ENCODE results near the gene CTNNA1. TPM values are rescaled to one million over a fixed set of nuclear protein-coding genes. Genes with fewer than 3 reads are reported as not detected.
"Not testable (repeated sequence)": the region's sequence is repeated elsewhere in the genome, so short reads cannot be mapped to it uniquely, and the experiment has no call there.

Gene CTNNA1
- total RNA-seq, 1 donor from 2014 or later: 359 TPM

- FAIRE-seq: no peak
- H2AFZ ChIP-seq (ENCODE audit: low read depth, low read length): no peak overlapping the region
- H3K27ac ChIP-seq (ENCODE audit: low read depth, low read length): no peak overlapping the region
- TF ChIP-seq EZH2 (IDR thresholded peaks at IDR 0.05; ENCODE audit: insufficient read depth, low read length): no peak
- TF ChIP-seq, protein P1, sequence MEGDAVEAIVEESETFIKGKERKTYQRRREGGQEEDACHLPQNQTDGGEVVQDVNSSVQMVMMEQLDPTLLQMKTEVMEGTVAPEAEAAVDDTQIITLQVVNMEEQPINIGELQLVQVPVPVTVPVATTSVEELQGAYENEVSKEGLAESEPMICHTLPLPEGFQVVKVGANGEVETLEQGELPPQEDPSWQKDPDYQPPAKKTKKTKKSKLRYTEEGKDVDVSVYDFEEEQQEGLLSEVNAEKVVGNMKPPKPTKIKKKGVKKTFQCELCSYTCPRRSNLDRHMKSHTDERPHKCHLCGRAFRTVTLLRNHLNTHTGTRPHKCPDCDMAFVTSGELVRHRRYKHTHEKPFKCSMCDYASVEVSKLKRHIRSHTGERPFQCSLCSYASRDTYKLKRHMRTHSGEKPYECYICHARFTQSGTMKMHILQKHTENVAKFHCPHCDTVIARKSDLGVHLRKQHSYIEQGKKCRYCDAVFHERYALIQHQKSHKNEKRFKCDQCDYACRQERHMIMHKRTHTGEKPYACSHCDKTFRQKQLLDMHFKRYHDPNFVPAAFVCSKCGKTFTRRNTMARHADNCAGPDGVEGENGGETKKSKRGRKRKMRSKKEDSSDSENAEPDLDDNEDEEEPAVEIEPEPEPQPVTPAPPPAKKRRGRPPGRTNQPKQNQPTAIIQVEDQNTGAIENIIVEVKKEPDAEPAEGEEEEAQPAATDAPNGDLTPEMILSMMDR (IDR thresholded peaks at IDR 0.05; ENCODE audit: insufficient read depth, low read depth, low read length): no peak
- H3K9ac ChIP-seq (ENCODE audit: low read length): no peak overlapping the region
- no peak overlapping the region for H3K4me3 Mint-ChIP-seq (ENCODE audit: unreplicated experiment)
- no peaks in the 10 kb centered on the region for H3K9me3 Mint-ChIP-seq (ENCODE audit: unreplicated experiment)
- peaks cover 97% of the 10 kb centered on the region for H3K79me2 ChIP-seq (ENCODE audit: insufficient read depth, low read length)
- H3K27me3 Mint-ChIP-seq (ENCODE audit: low read depth, unreplicated experiment): no peaks in the 10 kb centered on the region
- no peaks in the 10 kb centered on the region for H3K4me1 ChIP-seq (ENCODE audit: insufficient read depth, low read length)
- no peaks in the 10 kb centered on the region for H3K27me3 ChIP-seq (ENCODE audit: insufficient read depth, low read length)
- no peak overlapping the region for H3K4me2 ChIP-seq (ENCODE audit: low read length)
- no peak for DNase-seq (ENCODE audit: low read depth)
- H3K9me3 ChIP-seq (ENCODE audit: insufficient read depth, low read depth, low read length): no peaks in the 10 kb centered on the region
- peaks cover 21% of the 10 kb centered on the region for H3K4me1 Mint-ChIP-seq (ENCODE audit: low read depth, unreplicated experiment)
- peaks cover 9% of the 10 kb centered on the region for H3K36me3 Mint-ChIP-seq (ENCODE audit: low read depth, unreplicated experiment)
- no peak overlapping the region for H3K27ac Mint-ChIP-seq (ENCODE audit: unreplicated experiment)
- H3K4me3 ChIP-seq (ENCODE audit: insufficient read depth, low read depth, low read length): no peak overlapping the region
- H3K36me3 ChIP-seq (ENCODE audit: insufficient read depth, low read length): peaks cover 3% of the 10 kb centered on the region
- peaks cover 89% of the 10 kb centered on the region for H4K20me1 ChIP-seq (ENCODE audit: insufficient read depth, low read length)
Observed at GRCh38 chr5:138770977-138771376, 17.8 kb downstream of the CTNNA1 start.

DNA sequence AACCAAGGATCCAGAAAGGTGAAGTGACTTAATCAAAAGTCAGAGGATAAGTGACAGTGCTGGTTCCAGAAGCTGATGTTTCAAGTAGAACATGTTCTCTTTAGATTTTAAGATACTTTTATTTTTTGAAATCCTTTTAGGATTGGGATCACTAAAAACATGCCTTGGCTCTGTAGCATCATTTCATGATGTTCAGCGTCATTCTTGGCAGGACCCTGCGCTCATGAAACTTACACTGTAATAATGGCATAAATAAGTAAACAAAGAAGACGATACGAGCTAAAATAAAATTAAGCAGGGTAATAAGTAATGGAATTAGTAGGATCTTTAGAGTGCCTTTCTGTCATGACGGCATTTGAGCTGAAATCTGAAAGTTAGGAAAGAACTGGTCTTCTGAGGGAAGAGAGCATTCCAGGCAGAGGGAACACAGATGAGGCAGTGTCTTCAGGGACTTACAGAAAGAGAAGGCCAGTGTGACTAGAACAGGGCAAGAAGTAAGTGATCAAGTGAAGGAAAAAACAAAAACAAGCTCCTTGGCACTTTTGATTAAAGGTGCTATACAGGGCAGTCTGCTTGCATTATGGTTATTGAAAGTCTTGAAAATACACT, 19.9 kb downstream of the CTNNA1 start:
- Histone ChIP-seq H3K4me3 (ENCODE audit: insufficient read depth, low read depth, low read length) (no peak overlapping the region), H3K4me1 (ENCODE audit: insufficient read depth, low read length) (no peaks in the 10 kb centered on the region), H3K9ac (ENCODE audit: low read length) (no peak overlapping the region), H3K4me2 (ENCODE audit: low read length) (no peak overlapping the region), H3K27me3 (ENCODE audit: insufficient read depth, low read length) (no peaks in the 10 kb centered on the region), H4K20me1 (ENCODE audit: insufficient read depth, low read length) (peaks cover 71% of the 10 kb centered on the region), H3K36me3 (ENCODE audit: insufficient read depth, low read length) (peaks cover 3% of the 10 kb centered on the region), H3K79me2 (ENCODE audit: insufficient read depth, low read length) (peaks cover 84% of the 10 kb centered on the region), H3K9me3 (ENCODE audit: insufficient read depth, low read depth, low read length) (no peaks in the 10 kb centered on the region), H3K27ac (ENCODE audit: low read depth, low read length) (no peak overlapping the region), H2AFZ (ENCODE audit: low read depth, low read length) (no peak overlapping the region)
- H3K27me3 Mint-ChIP-seq (ENCODE audit: low read depth, unreplicated experiment): no peaks in the 10 kb centered on the region
- TF ChIP-seq, protein P1 (IDR thresholded peaks at IDR 0.05; ENCODE audit: insufficient read depth, low read depth, low read length): no peak
- TF ChIP-seq EZH2 (IDR thresholded peaks at IDR 0.05; ENCODE audit: insufficient read depth, low read length): no peak
- H3K27ac Mint-ChIP-seq (ENCODE audit: unreplicated experiment): no peak overlapping the region
- no peak for FAIRE-seq
- peaks cover 17% of the 10 kb centered on the region for H3K4me1 Mint-ChIP-seq (ENCODE audit: low read depth, unreplicated experiment)
- H3K9me3 Mint-ChIP-seq (ENCODE audit: unreplicated experiment): peaks cover 2% of the 10 kb centered on the region
- no peak overlapping the region for H3K4me3 Mint-ChIP-seq (ENCODE audit: unreplicated experiment)
- peaks cover 7% of the 10 kb centered on the region for H3K36me3 Mint-ChIP-seq (ENCODE audit: low read depth, unreplicated experiment)
- no peak for DNase-seq (ENCODE audit: low read depth)

GRCh38 chr5:138773624-138774023, 20.4 kb downstream of the CTNNA1 start:
- not testable (repeated sequence) for H3K36me3 ChIP-seq (ENCODE audit: insufficient read depth, low read length); H3K27ac Mint-ChIP-seq (ENCODE audit: unreplicated experiment); H3K4me3 Mint-ChIP-seq (ENCODE audit: unreplicated experiment); FAIRE-seq; H3K9me3 ChIP-seq (ENCODE audit: insufficient read depth, low read depth, low read length); H3K9me3 Mint-ChIP-seq (ENCODE audit: unreplicated experiment); H3K4me1 ChIP-seq (ENCODE audit: insufficient read depth, low read length); H3K9ac ChIP-seq (ENCODE audit: low read length); H3K27ac ChIP-seq (ENCODE audit: low read depth, low read length); H2AFZ ChIP-seq (ENCODE audit: low read depth, low read length); H3K27me3 ChIP-seq (ENCODE audit: insufficient read depth, low read length); DNase-seq (ENCODE audit: low read depth); H3K4me2 ChIP-seq (ENCODE audit: low read length); H3K4me3 ChIP-seq (ENCODE audit: insufficient read depth, low read depth, low read length); H3K27me3 Mint-ChIP-seq (ENCODE audit: low read depth, unreplicated experiment)
- Histone ChIP-seq H4K20me1 (ENCODE audit: insufficient read depth, low read length) (peaks cover 71% of the 10 kb centered on the region), H3K79me2 (ENCODE audit: insufficient read depth, low read length) (peaks cover 84% of the 10 kb centered on the region)
- H3K36me3 Mint-ChIP-seq (ENCODE audit: low read depth, unreplicated experiment): peaks cover 12% of the 10 kb centered on the region
- H3K4me1 Mint-ChIP-seq (ENCODE audit: low read depth, unreplicated experiment): peaks cover 17% of the 10 kb centered on the region

Measured in astrocyte (in vitro differentiated cells and primary cell).